Activated CD8-positive, alpha-beta memory T cell treated with anti-CD3 and anti-CD28 coated beads, Interleukin-2, amount 10 ng/mL, durations not matched to agents 7 days and 5 days (primary cell): ENCODE measurements around the gene GDAP2. TPM values are rescaled to one million over a fixed set of nuclear protein-coding genes. Genes with fewer than 3 reads are reported as not detected.

ENCODE experiments used
- ATAC-seq: fragments of 150-1000 bp; cut with Tn5 transposase; one replicate; pipeline ENCODE4 v1.10.0; 2021; ENCODE audit warnings: moderate library complexity
- CTCF ChIA-PET: fragments of 350-600 bp; sonication (Branson Sonifier 250); formaldehyde crosslinking; loops from one replicate; lab custom pipeline; 2021; ENCODE audit warnings: antibody characterized with exemption; lab: Charles Lee
- DNase-seq: peaks from one replicate; pipeline ENCODE4 v3.0.0-alpha.2; 2020
- H3K27ac Mint-ChIP-seq: one replicate; pipeline ENCODE4 v1.8.0; 2021; ENCODE audit warnings: mild to moderate bottlenecking, mixed read lengths
- H3K27me3 Mint-ChIP-seq: one replicate; pipeline ENCODE4 v1.8.0; 2021; ENCODE audit warnings: mixed read lengths
- H3K36me3 Mint-ChIP-seq: one replicate; pipeline ENCODE4 v1.8.0; 2021; ENCODE audit warnings: mild to moderate bottlenecking, mixed read lengths
- H3K4me1 Mint-ChIP-seq: one replicate; pipeline ENCODE4 v1.8.0; 2021; ENCODE audit warnings: mixed read lengths
- H3K4me3 Mint-ChIP-seq: one replicate; pipeline ENCODE4 v1.8.0; 2021; ENCODE audit warnings: mild to moderate bottlenecking, moderate library complexity, mixed read lengths
- H3K9me3 Mint-ChIP-seq: one replicate; pipeline ENCODE4 v1.8.0; 2022; ENCODE audit warnings: low read depth, mixed read lengths
- total RNA-seq, 2 experiments: library from RNA; stranded (reverse); gene quantifications; one replicate each; pipeline ENCODE4 v1.2.3, GENCODE V29; 2021

Gene GDAP2
- total RNA-seq, 2 experiments from 2014 or later, result 21.9 to 22.5 TPM

GRCh38 chr1:117826119-117826518 lies 103.3 kb downstream of the GDAP2 start:
- no peak for ATAC-seq
- Mint-ChIP-seq H3K27ac (no peak overlapping the region), H3K9me3 (peaks cover 8% of the 10 kb centered on the region), H3K4me3 (no peak overlapping the region), H3K27me3 (peaks cover 4% of the 10 kb centered on the region), H3K36me3 (no peaks in the 10 kb centered on the region), H3K4me1 (no peaks in the 10 kb centered on the region)
- DNase-seq, result no peak
- CTCF ChIA-PET, result interaction anchor here (1.0 kb wide), 1 partner anchor 68 kb away, joined by 4 read pairs; no protein-coding TSS in a partner anchor

GRCh38 chr1:117825414-117825813 lies 104.0 kb downstream of the GDAP2 start:
- no peak for DNase-seq
- H3K4me1 Mint-ChIP-seq, result no peaks in the 10 kb centered on the region
- CTCF ChIA-PET, result no interaction called here
- no peak overlapping the region for H3K27ac Mint-ChIP-seq
- H3K9me3 Mint-ChIP-seq, result peaks cover 7% of the 10 kb centered on the region
- no peak for ATAC-seq
- H3K4me3 Mint-ChIP-seq, result no peak overlapping the region
- H3K27me3 Mint-ChIP-seq, result peaks cover 4% of the 10 kb centered on the region
- H3K36me3 Mint-ChIP-seq, result no peaks in the 10 kb centered on the region

- Mint-ChIP-seq H3K27me3 (peaks cover 4% of the 10 kb centered on the region), H3K4me1 (no peaks in the 10 kb centered on the region), H3K27ac (no peak overlapping the region), H3K9me3 (peaks cover 5% of the 10 kb centered on the region), H3K36me3 (no peaks in the 10 kb centered on the region), H3K4me3 (no peak overlapping the region)
- CTCF ChIA-PET, result no interaction called here
- ATAC-seq, result no peak
- DNase-seq, result no peak
Observed at GRCh38 chr1:117824616-117825015, 104.8 kb downstream of the GDAP2 start.

GRCh38 chr1:117821774-117822482 lies 107.5 kb downstream of the GDAP2 start:
- H3K4me1 Mint-ChIP-seq, result no peaks in the 10 kb centered on the region
- H3K4me3 Mint-ChIP-seq, result no peak overlapping the region
- DNase-seq (no peak), ATAC-seq (no peak)
- CTCF ChIA-PET, result no interaction called here
- H3K36me3 Mint-ChIP-seq, result no peaks in the 10 kb centered on the region
- H3K27ac Mint-ChIP-seq, result no peak overlapping the region
- peaks cover 7% of the 10 kb centered on the region for H3K9me3 Mint-ChIP-seq
- peaks cover 4% of the 10 kb centered on the region for H3K27me3 Mint-ChIP-seq

GRCh38 chr1:117821382-117821755 lies 108.1 kb downstream of the GDAP2 start:
- DNase-seq (no peak), ATAC-seq (no peak)
- Mint-ChIP-seq H3K27me3 (peaks cover 4% of the 10 kb centered on the region), H3K9me3 (peaks cover 7% of the 10 kb centered on the region), H3K27ac (no peak overlapping the region), H3K36me3 (no peaks in the 10 kb centered on the region), H3K4me3 (no peak overlapping the region), H3K4me1 (no peaks in the 10 kb centered on the region)
- CTCF ChIA-PET, result no interaction called here

- H3K27ac Mint-ChIP-seq, result no peak overlapping the region
- peaks cover 4% of the 10 kb centered on the region for H3K27me3 Mint-ChIP-seq
- ATAC-seq, result no peak
- H3K9me3 Mint-ChIP-seq, result peaks cover 7% of the 10 kb centered on the region
- CTCF ChIA-PET, result no interaction called here
- H3K4me3 Mint-ChIP-seq, result no peak overlapping the region
- DNase-seq, result no peak
- no peaks in the 10 kb centered on the region for H3K36me3 Mint-ChIP-seq
- H3K4me1 Mint-ChIP-seq, result no peaks in the 10 kb centered on the region
Observed at GRCh38 chr1:117820694-117821381, 108.6 kb downstream of the GDAP2 start.

- ATAC-seq, result no peak
- H3K4me1 Mint-ChIP-seq, result no peaks in the 10 kb centered on the region
- H3K27me3 Mint-ChIP-seq, result peaks cover 4% of the 10 kb centered on the region
- H3K4me3 Mint-ChIP-seq, result no peak overlapping the region
- H3K27ac Mint-ChIP-seq, result no peak overlapping the region
- CTCF ChIA-PET, result no interaction called here
- peaks cover 7% of the 10 kb centered on the region for H3K9me3 Mint-ChIP-seq
- no peaks in the 10 kb centered on the region for H3K36me3 Mint-ChIP-seq
- DNase-seq, result no peak
Observed at GRCh38 chr1:117820096-117820495, 109.3 kb downstream of the GDAP2 start.

- DNase-seq (no peak), ATAC-seq (no peak)
- H3K27ac Mint-ChIP-seq, result no peak overlapping the region
- H3K4me1 Mint-ChIP-seq, result no peaks in the 10 kb centered on the region
- peaks cover 7% of the 10 kb centered on the region for H3K9me3 Mint-ChIP-seq
- H3K4me3 Mint-ChIP-seq, result no peak overlapping the region
- CTCF ChIA-PET, result no interaction called here
- no peaks in the 10 kb centered on the region for H3K36me3 Mint-ChIP-seq
- H3K27me3 Mint-ChIP-seq, result peaks cover 4% of the 10 kb centered on the region
Observed at GRCh38 chr1:117819301-117819700, 110.1 kb downstream of the GDAP2 start.

- Mint-ChIP-seq H3K4me3 (no peak overlapping the region), H3K9me3 (peaks cover 7% of the 10 kb centered on the region), H3K27me3 (no peaks in the 10 kb centered on the region), H3K4me1 (no peaks in the 10 kb centered on the region), H3K36me3 (no peaks in the 10 kb centered on the region), H3K27ac (no peak overlapping the region)
- CTCF ChIA-PET, result no interaction called here
- ATAC-seq (no peak), DNase-seq (no peak)
Observed at GRCh38 chr1:117818456-117818855, 111.0 kb downstream of the GDAP2 start.

- Mint-ChIP-seq H3K9me3 (peaks cover 7% of the 10 kb centered on the region), H3K27ac (no peak overlapping the region), H3K36me3 (no peaks in the 10 kb centered on the region), H3K4me3 (no peak overlapping the region), H3K4me1 (no peaks in the 10 kb centered on the region), H3K27me3 (no peaks in the 10 kb centered on the region)
- CTCF ChIA-PET, result no interaction called here
- DNase-seq (no peak), ATAC-seq (no peak)
Observed at GRCh38 chr1:117817629-117818028, 111.8 kb downstream of the GDAP2 start.

- H3K27ac Mint-ChIP-seq, result no peak overlapping the region
- no peaks in the 10 kb centered on the region for H3K4me1 Mint-ChIP-seq
- CTCF ChIA-PET, result no interaction called here
- no peaks in the 10 kb centered on the region for H3K27me3 Mint-ChIP-seq
- H3K9me3 Mint-ChIP-seq, result peaks cover 2% of the 10 kb centered on the region
- no peak for DNase-seq
- no peak overlapping the region for H3K4me3 Mint-ChIP-seq
- no peaks in the 10 kb centered on the region for H3K36me3 Mint-ChIP-seq
- no peak for ATAC-seq
Observed at GRCh38 chr1:117815926-117816325, 113.5 kb downstream of the GDAP2 start.

- Mint-ChIP-seq H3K27ac (no peak overlapping the region), H3K9me3 (peaks cover 2% of the 10 kb centered on the region), H3K4me1 (no peaks in the 10 kb centered on the region), H3K27me3 (no peaks in the 10 kb centered on the region), H3K36me3 (no peaks in the 10 kb centered on the region), H3K4me3 (no peak overlapping the region)
- no peak for ATAC-seq
- DNase-seq, result no peak
- CTCF ChIA-PET, result no interaction called here
Observed at GRCh38 chr1:117814856-117815797, 114.3 kb downstream of the GDAP2 start.
